ENCODE results near the gene SHISAL2A.

- TF ChIP-seq ZC3H10 (CRISPR knock-in tag; IDR thresholded peaks at IDR 0.05): no peak
- TF ChIP-seq ZFP30 (CRISPR knock-in tag; IDR thresholded peaks at IDR 0.05): no peak
- no peak for TF ChIP-seq ARNTL (CRISPR knock-in tag; IDR thresholded peaks at IDR 0.05; ENCODE audit: borderline replicate concordance, low read depth)
- no peak for TF ChIP-seq GLIS3 (CRISPR knock-in tag; IDR thresholded peaks at IDR 0.05)
- no peak for TF ChIP-seq ZNF70 (CRISPR knock-in tag; IDR thresholded peaks at IDR 0.05)
- TF ChIP-seq PATZ1 (CRISPR knock-in tag; IDR thresholded peaks at IDR 0.05; ENCODE audit: borderline replicate concordance): no peak
- no peak for TF ChIP-seq ESRRG (CRISPR knock-in tag; IDR thresholded peaks at IDR 0.05)
- no peak for TF ChIP-seq ZFP3 (CRISPR knock-in tag; IDR thresholded peaks at IDR 0.05)
- no peak for TF ChIP-seq POU6F1 (CRISPR knock-in tag; IDR thresholded peaks at IDR 0.05; ENCODE audit: borderline replicate concordance, low read depth)
- TF ChIP-seq CREB5 (CRISPR knock-in tag; IDR thresholded peaks at IDR 0.05; ENCODE audit: low read depth): no peak
Observed at GRCh38 chr1:52590266-52590665, 42.7 kb upstream of the SHISAL2A start.

Data from SK-N-SH treated with all-trans-retinoic acid at 6 μM for 48 hours (cell line).